ENCODE measurements around the gene DXO. TPM values are rescaled to one million over a fixed set of nuclear protein-coding genes. Genes with fewer than 3 reads are reported as not detected.

Gene DXO
- total and polyA plus RNA-seq, 2 of the 13 experiments (the other 11 are each of a cell fraction or from before 2014, with no cell fraction given): 18.6 to 26.2 TPM

DNA sequence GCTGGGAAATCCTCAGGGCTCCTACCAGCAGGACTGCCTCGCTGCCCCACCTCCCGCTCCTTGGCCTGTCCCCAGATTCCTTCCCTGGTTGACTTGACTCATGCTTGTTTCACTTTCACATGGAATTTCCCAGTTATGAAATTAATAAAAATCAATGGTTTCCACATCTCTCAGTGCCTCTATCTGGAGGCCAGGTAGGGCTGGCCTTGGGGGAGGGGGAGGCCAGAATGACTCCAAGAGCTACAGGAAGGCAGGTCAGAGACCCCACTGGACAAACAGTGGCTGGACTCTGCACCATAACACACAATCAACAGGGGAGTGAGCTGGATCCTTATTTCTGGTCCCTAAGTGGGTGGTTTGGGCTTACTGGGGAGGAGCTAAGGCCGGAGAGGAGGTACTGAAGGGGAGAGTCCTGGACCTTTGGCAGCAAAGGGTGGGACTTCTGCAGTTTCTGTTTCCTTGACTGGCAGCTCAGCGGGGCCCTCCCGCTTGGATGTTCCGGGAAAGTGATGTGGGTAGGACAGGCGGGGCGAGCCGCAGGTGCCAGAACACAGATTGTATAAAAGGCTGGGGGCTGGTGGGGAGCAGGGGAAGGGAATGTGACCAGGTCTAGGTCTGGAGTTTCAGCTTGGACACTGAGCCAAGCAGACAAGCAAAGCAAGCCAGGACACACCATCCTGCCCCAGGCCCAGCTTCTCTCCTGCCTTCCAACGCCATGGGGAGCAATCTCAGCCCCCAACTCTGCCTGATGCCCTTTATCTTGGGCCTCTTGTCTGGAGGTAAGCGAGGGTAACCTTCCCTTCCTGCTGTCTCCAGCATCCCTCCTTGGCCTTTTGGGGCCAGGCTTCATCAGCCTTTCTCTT, 26.2 kb downstream of the DXO start, which contains the start of gene CFB (continued):
- TF ChIP-seq, protein P1, sequence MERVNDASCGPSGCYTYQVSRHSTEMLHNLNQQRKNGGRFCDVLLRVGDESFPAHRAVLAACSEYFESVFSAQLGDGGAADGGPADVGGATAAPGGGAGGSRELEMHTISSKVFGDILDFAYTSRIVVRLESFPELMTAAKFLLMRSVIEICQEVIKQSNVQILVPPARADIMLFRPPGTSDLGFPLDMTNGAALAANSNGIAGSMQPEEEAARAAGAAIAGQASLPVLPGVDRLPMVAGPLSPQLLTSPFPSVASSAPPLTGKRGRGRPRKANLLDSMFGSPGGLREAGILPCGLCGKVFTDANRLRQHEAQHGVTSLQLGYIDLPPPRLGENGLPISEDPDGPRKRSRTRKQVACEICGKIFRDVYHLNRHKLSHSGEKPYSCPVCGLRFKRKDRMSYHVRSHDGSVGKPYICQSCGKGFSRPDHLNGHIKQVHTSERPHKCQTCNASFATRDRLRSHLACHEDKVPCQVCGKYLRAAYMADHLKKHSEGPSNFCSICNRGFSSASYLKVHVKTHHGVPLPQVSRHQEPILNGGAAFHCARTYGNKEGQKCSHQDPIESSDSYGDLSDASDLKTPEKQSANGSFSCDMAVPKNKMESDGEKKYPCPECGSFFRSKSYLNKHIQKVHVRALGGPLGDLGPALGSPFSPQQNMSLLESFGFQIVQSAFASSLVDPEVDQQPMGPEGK (CRISPR knock-in tag; IDR thresholded peaks at IDR 0.05): peak; percentile 99
- TF ChIP-seq ZFP82 (CRISPR knock-in tag; IDR thresholded peaks at IDR 0.05; ENCODE audit: borderline replicate concordance) (no peak), POLR2AphosphoS5 (IDR thresholded peaks at IDR 0.05; ENCODE audit: low read depth, low read length) (peak; percentile 94), ISL2 (CRISPR knock-in tag; IDR thresholded peaks at IDR 0.05) (peak; percentile 83; the same call in 1 of the 2 replicates), PHF8 (CRISPR knock-in tag; IDR thresholded peaks at IDR 0.05) (no peak), TCF7 (IDR thresholded peaks at IDR 0.05; ENCODE audit: low read depth) (0 out of 2 replicates have a peak, but pooled peaks have one; percentile 24), SRSF4 (IDR thresholded peaks at IDR 0.05; ENCODE audit: low read depth, low read length, poor library complexity, severe bottlenecking) (no peak), EZH2 (conservative IDR thresholded peaks at IDR 0.05; ENCODE audit: low read depth, low read length) (no peak), HDAC1 (CRISPR knock-in tag; IDR thresholded peaks at IDR 0.05) (peak; percentile 87), ZNF781 (CRISPR knock-in tag; IDR thresholded peaks at IDR 0.05; ENCODE audit: borderline replicate concordance, not compliant biosample characterization) (peak; percentile 61), ZNF232 (CRISPR knock-in tag; IDR thresholded peaks at IDR 0.05; ENCODE audit: borderline replicate concordance) (peak; percentile 88; the same call in 1 of the 2 replicates), ZNF296 (CRISPR knock-in tag; conservative IDR thresholded peaks at IDR 0.05) (0 out of 2 replicates have a peak, but pooled peaks have one; percentile 11), ELF3 (CRISPR knock-in tag; IDR thresholded peaks at IDR 0.05) (peak; percentile 92; the same call in 1 of the 2 replicates), TBX2 (CRISPR knock-in tag; IDR thresholded peaks at IDR 0.05; ENCODE audit: borderline replicate concordance) (peak; percentile 84)
- TF ChIP-seq, protein P2, sequence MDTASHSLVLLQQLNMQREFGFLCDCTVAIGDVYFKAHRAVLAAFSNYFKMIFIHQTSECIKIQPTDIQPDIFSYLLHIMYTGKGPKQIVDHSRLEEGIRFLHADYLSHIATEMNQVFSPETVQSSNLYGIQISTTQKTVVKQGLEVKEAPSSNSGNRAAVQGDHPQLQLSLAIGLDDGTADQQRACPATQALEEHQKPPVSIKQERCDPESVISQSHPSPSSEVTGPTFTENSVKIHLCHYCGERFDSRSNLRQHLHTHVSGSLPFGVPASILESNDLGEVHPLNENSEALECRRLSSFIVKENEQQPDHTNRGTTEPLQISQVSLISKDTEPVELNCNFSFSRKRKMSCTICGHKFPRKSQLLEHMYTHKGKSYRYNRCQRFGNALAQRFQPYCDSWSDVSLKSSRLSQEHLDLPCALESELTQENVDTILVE (CRISPR knock-in tag; IDR thresholded peaks at IDR 0.05): peak; percentile 88
- TF ChIP-seq, protein P3, sequence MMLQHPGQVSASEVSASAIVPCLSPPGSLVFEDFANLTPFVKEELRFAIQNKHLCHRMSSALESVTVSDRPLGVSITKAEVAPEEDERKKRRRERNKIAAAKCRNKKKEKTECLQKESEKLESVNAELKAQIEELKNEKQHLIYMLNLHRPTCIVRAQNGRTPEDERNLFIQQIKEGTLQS (CRISPR knock-in tag; IDR thresholded peaks at IDR 0.05): peak; percentile 60; the same call in 1 of the 2 replicates
- TF ChIP-seq, protein P4, sequence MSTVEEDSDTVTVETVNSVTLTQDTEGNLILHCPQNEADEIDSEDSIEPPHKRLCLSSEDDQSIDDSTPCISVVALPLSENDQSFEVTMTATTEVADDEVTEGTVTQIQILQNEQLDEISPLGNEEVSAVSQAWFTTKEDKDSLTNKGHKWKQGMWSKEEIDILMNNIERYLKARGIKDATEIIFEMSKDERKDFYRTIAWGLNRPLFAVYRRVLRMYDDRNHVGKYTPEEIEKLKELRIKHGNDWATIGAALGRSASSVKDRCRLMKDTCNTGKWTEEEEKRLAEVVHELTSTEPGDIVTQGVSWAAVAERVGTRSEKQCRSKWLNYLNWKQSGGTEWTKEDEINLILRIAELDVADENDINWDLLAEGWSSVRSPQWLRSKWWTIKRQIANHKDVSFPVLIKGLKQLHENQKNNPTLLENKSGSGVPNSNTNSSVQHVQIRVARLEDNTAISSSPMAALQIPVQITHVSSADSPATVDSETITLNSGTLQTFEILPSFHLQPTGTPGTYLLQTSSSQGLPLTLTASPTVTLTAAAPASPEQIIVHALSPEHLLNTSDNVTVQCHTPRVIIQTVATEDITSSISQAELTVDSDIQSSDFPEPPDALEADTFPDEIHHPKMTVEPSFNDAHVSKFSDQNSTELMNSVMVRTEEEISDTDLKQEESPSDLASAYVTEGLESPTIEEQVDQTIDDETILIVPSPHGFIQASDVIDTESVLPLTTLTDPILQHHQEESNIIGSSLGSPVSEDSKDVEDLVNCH (CRISPR knock-in tag; IDR thresholded peaks at IDR 0.05): no peak

Measured in HepG2 (cell line).